SK-N-SH (cell line): ENCODE results near the gene ARHGEF10L. TPM values are rescaled to one million over a fixed set of nuclear protein-coding genes. Genes with fewer than 3 reads are reported as not detected.

Experiments
- CTCF ChIA-PET: fragments of 300-600, 350-600 bp; formaldehyde crosslinking; extraction: SDS; loops from one replicate; lab custom pipeline; 2021; lab: Yijun Ruan, JAX
- POLR2A ChIA-PET: fragments of 350-600 bp; sonication (Branson Sonifier 250); formaldehyde crosslinking; extraction: SDS; loops from one replicate; lab custom pipeline; 2020; ENCODE audit warnings: antibody characterized with exemption, inconsistent platforms; lab: Yijun Ruan, JAX
- DNase-seq: peaks from one replicate; pipeline ENCODE4 v3.0.0; 2012
- H2AFZ ChIP-seq: fragments of 200-600 bp; sonication (generic); 2 replicates; pipeline ENCODE4 v1.8.1; 2016; ENCODE audit warnings: antibody characterized with exemption, mild to moderate bottlenecking, low read depth
- H3F3A ChIP-seq: fragments of 200-600 bp; sonication (generic); replicated peaks from 2 replicates; pipeline ENCODE3; 2016; ENCODE audit warnings: antibody characterized with exemption, mild to moderate bottlenecking; ENCODE audit not compliant: insufficient read depth
- H3K27ac ChIP-seq, 2 experiments: fragments of 200-500 bp in 1 of 2; fragments of 200-600 bp in 1 of 2; sonication (Bioruptor generic) in 1 of 2; sonication (generic), shearing (Covaris generic) in 1 of 2; 2 replicates each; pipeline versions ENCODE4 v1.5.1 to v1.6.1; 2014 to 2016; ENCODE audit warnings: low read depth in 2 of 2, inconsistent platforms in 1 of 2, low read length in 1 of 2, mild to moderate bottlenecking in 1 of 2, mixed read lengths in 1 of 2
- H3K27me3 ChIP-seq: fragments of 200-600 bp; sonication (generic), shearing (Covaris generic); 2 replicates; pipeline ENCODE4 v1.6.1; 2016; ENCODE audit warnings: mixed run types; ENCODE audit not compliant: insufficient read depth
- H3K36me3 ChIP-seq, 2 experiments: fragments of 200-500 bp in 1 of 2; fragments of 200-600 bp in 1 of 2; sonication (Bioruptor generic) in 1 of 2; sonication (generic) in 1 of 2; replicated peaks in 1 of 2; 2 replicates each; pipeline versions ENCODE3 to v1.5.1; 2014 to 2016; ENCODE audit warnings: low read length in 1 of 2, mild to moderate bottlenecking in 1 of 2; ENCODE audit not compliant: insufficient read depth in 2 of 2, control insufficient read depth in 1 of 2
- H3K4me1 ChIP-seq, 2 experiments: fragments of 200-500 bp in 1 of 2; fragments of 200-600 bp in 1 of 2; sonication (Bioruptor generic) in 1 of 2; sonication (generic), shearing (Covaris generic) in 1 of 2; 2 replicates each; pipeline versions ENCODE4 v1.5.1 to v1.6.1; 2014 to 2016; ENCODE audit warnings: low read depth in 1 of 2, low read length in 1 of 2, mixed run types in 1 of 2; ENCODE audit not compliant: insufficient read depth in 2 of 2, control insufficient read depth in 1 of 2
- H3K4me2 ChIP-seq: fragments of 200-600 bp; sonication (generic), shearing (Covaris generic); 2 replicates; pipeline ENCODE4 v1.6.1; 2017; ENCODE audit warnings: mixed run types
- H3K4me3 ChIP-seq, 2 experiments: fragments of 200-500 bp in 1 of 2; fragments of 200-600 bp in 1 of 2; sonication (Bioruptor generic) in 1 of 2; sonication (generic), shearing (Covaris generic) in 1 of 2; 2 replicates each; pipeline versions ENCODE4 v1.5.1 to v1.8.1; 2014 to 2016; ENCODE audit warnings: low read depth in 2 of 2, inconsistent platforms in 1 of 2, low read length in 1 of 2, mild to moderate bottlenecking in 1 of 2, mixed read lengths in 1 of 2, moderate library complexity in 1 of 2
- H3K79me2 ChIP-seq: fragments of 200-600 bp; sonication (generic); 2 replicates; pipeline ENCODE4 v1.8.1; 2017; ENCODE audit warnings: mild to moderate bottlenecking; ENCODE audit not compliant: insufficient read depth
- H3K9ac ChIP-seq: fragments of 200-600 bp; sonication (generic); 2 replicates; pipeline ENCODE4 v1.6.1; 2017; ENCODE audit warnings: mixed run types
- H3K9me2 ChIP-seq: fragments of 200-600 bp; sonication (generic); 2 replicates; pipeline ENCODE4 v1.6.1; 2017; ENCODE audit warnings: mixed run types
- H3K9me3 ChIP-seq: fragments of 200-600 bp; sonication (generic); 2 replicates; pipeline ENCODE4 v1.6.1; 2017; ENCODE audit warnings: mixed run types, mild to moderate bottlenecking, moderate library complexity
- H4K20me1 ChIP-seq: fragments of 200-600 bp; sonication (generic); 2 replicates; pipeline ENCODE4 v1.6.1; 2017; ENCODE audit warnings: mild to moderate bottlenecking, mixed run types; ENCODE audit not compliant: insufficient read depth
- EP300 ChIP-seq, 2 experiments: IDR thresholded peaks; 2 replicates each; pipeline versions ENCODE4 v1.4.0 to v1.6.1; 2012; ENCODE audit warnings: borderline replicate concordance in 1 of 2, low read depth in 1 of 2, low read length in 1 of 2
- FOSL2 ChIP-seq: IDR thresholded peaks from 2 replicates; pipeline ENCODE4 v1.4.0; 2012; ENCODE audit warnings: low read depth, mild to moderate bottlenecking, moderate library complexity, borderline replicate concordance
- FOXJ3 ChIP-seq: sonication (generic); formaldehyde crosslinking; IDR thresholded peaks from 2 replicates; pipeline ENCODE4 v1.5.1; 2020; ENCODE audit warnings: mild to moderate bottlenecking, missing genetic modification reagents
- FOXM1 ChIP-seq: IDR thresholded peaks from 2 replicates; pipeline ENCODE4 v1.4.0; 2012; ENCODE audit warnings: low read depth, mild to moderate bottlenecking
- MXI1 ChIP-seq: IDR thresholded peaks from 2 replicates; pipeline ENCODE4 v1.6.1; 2012; ENCODE audit warnings: mild to moderate bottlenecking, low read depth, low read length, improper control_type of control experiment
- NFIC ChIP-seq: IDR thresholded peaks from 2 replicates; pipeline ENCODE4 v1.4.0; 2012; ENCODE audit warnings: borderline replicate concordance
- POLR2AphosphoS5 ChIP-seq: IDR thresholded peaks from 2 replicates; pipeline ENCODE4 v1.6.1; 2012; ENCODE audit warnings: low read depth, low read length
- RAD21 ChIP-seq: IDR thresholded peaks from 2 replicates; pipeline ENCODE4 v1.6.1; 2012; ENCODE audit warnings: mild to moderate bottlenecking, low read length
- RCOR1 ChIP-seq: fragments of 150-350 bp; IDR thresholded peaks from 2 replicates; pipeline ENCODE4 v1.6.1; 2017; ENCODE audit warnings: antibody characterized with exemption, low read length
- RXRA ChIP-seq: IDR thresholded peaks from 2 replicates; pipeline ENCODE4 v1.4.0; 2012; ENCODE audit warnings: low read depth, mild to moderate bottlenecking, borderline replicate concordance
- TEAD4 ChIP-seq: IDR thresholded peaks from 2 replicates; pipeline ENCODE4 v1.4.0; 2012; ENCODE audit warnings: mild to moderate bottlenecking, borderline replicate concordance; ENCODE audit not compliant: insufficient read depth
- YY1 ChIP-seq: IDR thresholded peaks from 2 replicates; pipeline ENCODE4 v1.4.0; 2012; ENCODE audit warnings: low read depth, mild to moderate bottlenecking
- WGBS: methylation state at CpG from one replicate; pipeline ENCODE4 v1.1.6; 2017; ENCODE audit warnings: low lambda C conversion rate; 5-methylcytosine and 5-hydroxymethylcytosine counted together
- polyA plus RNA-seq, 3 experiments: library from polyadenylated mRNA; depleted of rRNA; stranded (reverse); fragments of >200 nt; gene quantifications; 2 replicates each; pipeline ENCODE4 v1.2.3, GENCODE V29; 2012
- TF ChIP-seq, protein P1 (sequence below): IDR thresholded peaks from 2 replicates; pipeline ENCODE4 v1.6.1; 2012; ENCODE audit warnings: mild to moderate bottlenecking, low read depth, low read length, moderate library complexity
- TF ChIP-seq, protein P2 (sequence below): IDR thresholded peaks from 2 replicates; pipeline ENCODE4; 2012
- TF ChIP-seq, protein P3 (sequence below): IDR thresholded peaks from 2 replicates; pipeline ENCODE4 v1.4.0; 2012; ENCODE audit warnings: low read depth

The ARHGEF10L gene
- polyA plus RNA-seq, 1 of the 3 experiments (the other 2 are of a cell fraction): 12.5 TPM

- WGBS: 93% methylated on average over 11 of the region's 11 CpGs
- Histone ChIP-seq H3K4me3 (no peak overlapping the region), H3K4me2 (no peak overlapping the region), H3K36me3 (peaks cover 0 to 10% of the 10 kb centered on the region in 2 experiments), H3K79me2 (no peaks in the 10 kb centered on the region), H3K27me3 (no peaks in the 10 kb centered on the region), H3K9me2 (no peaks in the 10 kb centered on the region), H3K9me3 (no peaks in the 10 kb centered on the region), H3K27ac (no peak overlapping the region), H2AFZ (no peak overlapping the region), H4K20me1 (no peaks in the 10 kb centered on the region), H3K4me1 (peaks cover 0 to 7% of the 10 kb centered on the region in 2 experiments; a peak in 1 of 4 replicates), H3K9ac (no peak overlapping the region), H3F3A (no peaks in the 10 kb centered on the region)
- POLR2A ChIA-PET: interaction anchor here (0.6 kb wide), 1 partner anchor 211 kb away, joined by 4 read pairs; no protein-coding TSS in a partner anchor
- CTCF ChIA-PET: interaction anchor here (1.3 to 6.3 kb wide), 6 partner anchors 12 to 932 kb away, joined by 3 to 49 read pairs (median 4); no protein-coding TSS in a partner anchor
- TF ChIP-seq FOSL2 (no peak), RCOR1 (no peak), YY1 (no peak), NFIC (no peak), MXI1 (no peak), RXRA (no peak), RAD21 (no peak), EP300 (IDR thresholded peaks at IDR 0.05; ENCODE audit: borderline replicate concordance in 1 of 2, low read depth in 1 of 2, low read length in 1 of 2) (no peak), FOXJ3 (CRISPR knock-in tag) (no peak), FOXM1 (no peak)
- TF ChIP-seq, protein P1, sequence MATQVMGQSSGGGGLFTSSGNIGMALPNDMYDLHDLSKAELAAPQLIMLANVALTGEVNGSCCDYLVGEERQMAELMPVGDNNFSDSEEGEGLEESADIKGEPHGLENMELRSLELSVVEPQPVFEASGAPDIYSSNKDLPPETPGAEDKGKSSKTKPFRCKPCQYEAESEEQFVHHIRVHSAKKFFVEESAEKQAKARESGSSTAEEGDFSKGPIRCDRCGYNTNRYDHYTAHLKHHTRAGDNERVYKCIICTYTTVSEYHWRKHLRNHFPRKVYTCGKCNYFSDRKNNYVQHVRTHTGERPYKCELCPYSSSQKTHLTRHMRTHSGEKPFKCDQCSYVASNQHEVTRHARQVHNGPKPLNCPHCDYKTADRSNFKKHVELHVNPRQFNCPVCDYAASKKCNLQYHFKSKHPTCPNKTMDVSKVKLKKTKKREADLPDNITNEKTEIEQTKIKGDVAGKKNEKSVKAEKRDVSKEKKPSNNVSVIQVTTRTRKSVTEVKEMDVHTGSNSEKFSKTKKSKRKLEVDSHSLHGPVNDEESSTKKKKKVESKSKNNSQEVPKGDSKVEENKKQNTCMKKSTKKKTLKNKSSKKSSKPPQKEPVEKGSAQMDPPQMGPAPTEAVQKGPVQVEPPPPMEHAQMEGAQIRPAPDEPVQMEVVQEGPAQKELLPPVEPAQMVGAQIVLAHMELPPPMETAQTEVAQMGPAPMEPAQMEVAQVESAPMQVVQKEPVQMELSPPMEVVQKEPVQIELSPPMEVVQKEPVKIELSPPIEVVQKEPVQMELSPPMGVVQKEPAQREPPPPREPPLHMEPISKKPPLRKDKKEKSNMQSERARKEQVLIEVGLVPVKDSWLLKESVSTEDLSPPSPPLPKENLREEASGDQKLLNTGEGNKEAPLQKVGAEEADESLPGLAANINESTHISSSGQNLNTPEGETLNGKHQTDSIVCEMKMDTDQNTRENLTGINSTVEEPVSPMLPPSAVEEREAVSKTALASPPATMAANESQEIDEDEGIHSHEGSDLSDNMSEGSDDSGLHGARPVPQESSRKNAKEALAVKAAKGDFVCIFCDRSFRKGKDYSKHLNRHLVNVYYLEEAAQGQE: no peak
- no peak for DNase-seq
Measured at GRCh38 chr1:17649371-17650106, 110.0 kb downstream of the ARHGEF10L start.

DNA sequence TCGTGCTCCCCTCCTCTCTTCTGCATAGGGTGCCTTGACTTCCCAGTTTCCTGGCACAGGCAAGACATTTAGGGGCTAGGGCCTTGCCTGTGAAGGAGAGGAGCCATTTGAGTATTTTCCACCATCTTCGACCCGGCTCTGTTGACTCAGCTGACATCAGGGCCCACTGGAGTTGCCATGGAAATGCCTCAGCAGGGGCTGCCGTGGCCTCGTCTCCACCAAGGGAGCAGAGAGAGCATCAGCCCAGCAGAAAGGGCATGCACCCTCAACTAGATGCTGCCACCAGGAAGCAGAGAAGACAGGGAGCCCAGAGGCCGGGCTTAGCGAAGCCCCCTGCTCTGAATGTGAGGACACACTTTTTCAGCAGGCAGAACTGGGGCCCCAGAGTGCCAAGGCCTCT, 113.8 kb downstream of the ARHGEF10L start:
- CTCF ChIA-PET: interaction anchor here (0.6 to 6.3 kb wide), 27 partner anchors 8 to 929 kb away, joined by 3 to 49 read pairs (median 4); no protein-coding TSS in a partner anchor
- H3K4me2 ChIP-seq: no peak overlapping the region
- H3K36me3 ChIP-seq: peaks cover 0 to 31% of the 10 kb centered on the region in 2 experiments
- no peak overlapping the region for H3K9ac ChIP-seq
- WGBS: 79% methylated on average over 7 of the region's 7 CpGs
- TF ChIP-seq, protein P2, sequence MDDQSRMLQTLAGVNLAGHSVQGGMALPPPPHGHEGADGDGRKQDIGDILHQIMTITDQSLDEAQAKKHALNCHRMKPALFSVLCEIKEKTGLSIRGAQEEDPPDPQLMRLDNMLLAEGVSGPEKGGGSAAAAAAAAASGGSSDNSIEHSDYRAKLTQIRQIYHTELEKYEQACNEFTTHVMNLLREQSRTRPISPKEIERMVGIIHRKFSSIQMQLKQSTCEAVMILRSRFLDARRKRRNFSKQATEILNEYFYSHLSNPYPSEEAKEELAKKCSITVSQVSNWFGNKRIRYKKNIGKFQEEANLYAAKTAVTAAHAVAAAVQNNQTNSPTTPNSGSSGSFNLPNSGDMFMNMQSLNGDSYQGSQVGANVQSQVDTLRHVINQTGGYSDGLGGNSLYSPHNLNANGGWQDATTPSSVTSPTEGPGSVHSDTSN: no peak
- TF ChIP-seq TEAD4 (no peak), POLR2AphosphoS5 (no peak)
- TF ChIP-seq, protein P3, sequence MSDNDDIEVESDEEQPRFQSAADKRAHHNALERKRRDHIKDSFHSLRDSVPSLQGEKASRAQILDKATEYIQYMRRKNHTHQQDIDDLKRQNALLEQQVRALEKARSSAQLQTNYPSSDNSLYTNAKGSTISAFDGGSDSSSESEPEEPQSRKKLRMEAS: no peak
- POLR2A ChIA-PET: no interaction called here
- H3K27me3 ChIP-seq: no peaks in the 10 kb centered on the region
- H3K4me1 ChIP-seq: peaks cover 0 to 6% of the 10 kb centered on the region in 2 experiments; a peak in 1 of 4 replicates
- no peak overlapping the region for H2AFZ ChIP-seq
- H3K9me3 ChIP-seq: no peaks in the 10 kb centered on the region
- H3K79me2 ChIP-seq: no peaks in the 10 kb centered on the region
- no peaks in the 10 kb centered on the region for H3K9me2 ChIP-seq
- no peak overlapping the region for H3K27ac ChIP-seq
- no peak overlapping the region for H3K4me3 ChIP-seq
- no peak for DNase-seq
- H4K20me1 ChIP-seq: no peaks in the 10 kb centered on the region
- H3F3A ChIP-seq: peaks cover 2% of the 10 kb centered on the region
